HEK293T (cell line): ENCODE measurements around the gene ASAP3.

ENCODE experiments used
- ARNT ChIP-seq: fragments of 450-650 bp; IDR thresholded peaks from 2 replicates; pipeline ENCODE4 v1.6.1; 2017; ENCODE audit warnings: mild to moderate bottlenecking
- BHLHE40 ChIP-seq: fragments of 450-650 bp; IDR thresholded peaks from 2 replicates; pipeline ENCODE4 v1.6.1; 2016; ENCODE audit warnings: mild to moderate bottlenecking, moderate library complexity, borderline replicate concordance
- FOXA1 ChIP-seq: fragments of 450-650 bp; IDR thresholded peaks from 2 replicates; pipeline ENCODE4 v1.6.1; 2016; ENCODE audit warnings: mild to moderate bottlenecking
- FOXK2 ChIP-seq: fragments of 450-650 bp; IDR thresholded peaks from 2 replicates; pipeline ENCODE4 v1.6.1; 2016; ENCODE audit warnings: mild to moderate bottlenecking
- FOXM1 ChIP-seq: fragments of 450-650 bp; IDR thresholded peaks from 2 replicates; pipeline ENCODE4 v1.6.1; 2017; ENCODE audit warnings: mild to moderate bottlenecking, borderline replicate concordance
- HDGF ChIP-seq: fragments of 450-650 bp; IDR thresholded peaks from 2 replicates; pipeline ENCODE4 v1.6.1; 2017; ENCODE audit warnings: antibody characterized with exemption, borderline replicate concordance
- L3MBTL2 ChIP-seq: fragments of 450-650 bp; conservative IDR thresholded peaks from 2 replicates; pipeline ENCODE4 v1.6.1; 2016; ENCODE audit warnings: mild to moderate bottlenecking
- NFRKB ChIP-seq: fragments of 450-650 bp; IDR thresholded peaks from 2 replicates; pipeline ENCODE4 v1.6.1; 2016; ENCODE audit warnings: mild to moderate bottlenecking, moderate library complexity
- SP1 ChIP-seq: fragments of 450-650 bp; IDR thresholded peaks from 2 replicates; pipeline ENCODE4 v1.6.1; 2017
- SUZ12 ChIP-seq: fragments of 450-650 bp; IDR thresholded peaks from 2 replicates; pipeline ENCODE4 v1.6.1; 2016; ENCODE audit warnings: mild to moderate bottlenecking
- TARDBP ChIP-seq: fragments of 450-650 bp; IDR thresholded peaks from 2 replicates; pipeline ENCODE4 v1.6.1; 2016
- ZNF384 ChIP-seq: fragments of 450-650 bp; IDR thresholded peaks from 2 replicates; pipeline ENCODE4 v1.6.1; 2016
- TF ChIP-seq, protein P1 (sequence below): fragments of 450-650 bp; IDR thresholded peaks from 2 replicates; pipeline ENCODE4 v1.6.1; 2016

GRCh38 chr1:23461050-23461449 lies 22.9 kb downstream of the ASAP3 start:
- TF ChIP-seq TARDBP (no peak), SP1 (no peak), ARNT (no peak), SUZ12 (no peak), FOXM1 (no peak), L3MBTL2 (no peak), BHLHE40 (no peak), NFRKB (no peak), HDGF (no peak), FOXK2 (no peak), FOXA1 (no peak), ZNF384 (no peak)
- TF ChIP-seq, protein P1, sequence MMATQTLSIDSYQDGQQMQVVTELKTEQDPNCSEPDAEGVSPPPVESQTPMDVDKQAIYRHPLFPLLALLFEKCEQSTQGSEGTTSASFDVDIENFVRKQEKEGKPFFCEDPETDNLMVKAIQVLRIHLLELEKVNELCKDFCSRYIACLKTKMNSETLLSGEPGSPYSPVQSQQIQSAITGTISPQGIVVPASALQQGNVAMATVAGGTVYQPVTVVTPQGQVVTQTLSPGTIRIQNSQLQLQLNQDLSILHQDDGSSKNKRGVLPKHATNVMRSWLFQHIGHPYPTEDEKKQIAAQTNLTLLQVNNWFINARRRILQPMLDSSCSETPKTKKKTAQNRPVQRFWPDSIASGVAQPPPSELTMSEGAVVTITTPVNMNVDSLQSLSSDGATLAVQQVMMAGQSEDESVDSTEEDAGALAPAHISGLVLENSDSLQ: no peak
